Measurements from ENCODE around the gene RPS5.
"Not testable (repeated sequence)": the region's sequence is repeated elsewhere in the genome, so short reads cannot be mapped to it uniquely, and the experiment has no call there.

RPS5 gene

DNA sequence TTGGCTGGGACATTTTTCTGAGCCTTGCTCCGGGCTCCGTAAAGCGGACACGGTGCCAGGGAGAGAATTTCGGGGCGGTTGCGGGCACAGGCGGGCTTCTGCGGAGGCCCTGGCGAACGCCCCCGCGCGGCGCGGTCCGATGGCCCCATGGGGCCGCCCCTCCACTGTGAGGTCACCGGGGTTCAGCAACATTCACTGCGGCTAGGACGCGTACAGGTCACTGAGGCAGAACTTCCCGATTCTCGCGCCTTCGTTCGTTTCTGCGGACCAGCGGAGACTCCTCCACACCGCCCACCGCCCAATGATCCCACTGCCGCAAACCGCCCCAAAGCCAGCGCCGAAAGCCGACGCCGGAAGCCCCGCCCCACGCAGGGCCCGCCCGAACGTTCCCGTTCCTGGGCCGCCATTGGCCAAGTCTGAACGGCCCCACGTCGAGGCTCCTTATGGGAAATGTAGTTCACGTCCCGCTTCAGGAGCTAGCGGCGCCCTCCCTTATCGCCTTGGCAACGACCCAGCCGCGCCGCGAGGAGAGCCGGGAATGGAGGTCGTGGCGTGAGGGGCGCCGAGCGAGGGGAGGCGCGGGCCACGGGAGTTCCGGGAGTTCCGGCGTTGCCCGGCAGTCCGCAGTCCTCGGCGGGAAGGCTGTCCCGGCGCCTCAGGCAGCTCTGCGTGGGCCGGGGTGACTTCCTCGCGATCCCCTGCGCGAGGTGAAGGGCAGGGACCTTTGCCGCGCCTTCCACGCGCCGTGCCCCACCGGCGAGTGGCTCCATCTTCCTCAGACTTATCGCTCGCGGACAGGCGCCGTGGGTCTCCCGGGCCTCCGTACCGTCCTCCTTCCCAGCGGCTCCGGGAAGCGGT is 21.3 kb downstream of the RPS5 start, which contains the start of gene ZNF584:
TSS of gene ZNF584 (plus strand) at position 498 of the 858 bp plus-strand sequence. CDS start 499 bp downstream, outside the sequence.
- DNase-seq, result peak; percentile 93

DNA sequence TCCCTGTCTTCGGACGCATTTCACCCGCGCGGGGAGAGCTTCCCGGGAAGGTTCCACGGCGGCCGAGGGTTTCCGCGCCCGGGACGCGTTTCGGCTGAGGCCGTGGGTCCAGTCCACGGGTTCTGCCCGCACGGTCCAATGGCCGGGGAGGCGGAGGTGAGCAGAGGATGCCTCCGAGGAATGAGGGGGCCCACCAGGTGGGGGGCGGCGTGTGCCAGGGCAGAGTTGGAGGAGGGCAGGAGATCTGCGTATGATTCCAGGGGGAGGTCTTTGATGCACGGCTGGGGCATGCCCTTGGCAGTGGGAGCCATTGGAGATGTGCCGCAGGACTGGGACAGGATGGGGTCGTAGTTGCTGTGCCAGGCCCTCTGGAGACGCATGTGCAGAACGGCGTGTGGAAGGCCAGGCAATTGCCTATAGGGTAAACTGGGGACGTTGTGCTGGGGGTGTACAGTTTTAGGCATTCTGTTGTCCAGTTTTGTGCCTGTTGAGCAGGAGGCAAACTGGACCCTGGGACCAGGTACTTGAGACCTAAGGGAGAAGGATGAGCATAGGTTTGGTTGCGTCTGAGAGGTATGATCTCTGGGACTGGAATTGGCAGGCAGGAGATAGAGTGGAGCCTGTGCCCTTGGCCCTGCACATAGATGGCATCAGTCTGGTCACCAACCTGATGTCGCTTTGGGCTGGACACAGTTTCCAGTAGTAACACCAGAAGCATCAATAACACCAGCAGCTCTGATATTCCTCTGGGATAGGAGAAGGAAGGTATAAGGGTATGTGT is 22.1 kb downstream of the RPS5 start:
- no peak for DNase-seq

- no peak for DNase-seq
These were observed 29.5 kb downstream of the RPS5 start for GRCh38 chr19:58416604-58417003.

- no peak for DNase-seq
These were observed 30.0 kb downstream of the RPS5 start for GRCh38 chr19:58417071-58417470.

DNA sequence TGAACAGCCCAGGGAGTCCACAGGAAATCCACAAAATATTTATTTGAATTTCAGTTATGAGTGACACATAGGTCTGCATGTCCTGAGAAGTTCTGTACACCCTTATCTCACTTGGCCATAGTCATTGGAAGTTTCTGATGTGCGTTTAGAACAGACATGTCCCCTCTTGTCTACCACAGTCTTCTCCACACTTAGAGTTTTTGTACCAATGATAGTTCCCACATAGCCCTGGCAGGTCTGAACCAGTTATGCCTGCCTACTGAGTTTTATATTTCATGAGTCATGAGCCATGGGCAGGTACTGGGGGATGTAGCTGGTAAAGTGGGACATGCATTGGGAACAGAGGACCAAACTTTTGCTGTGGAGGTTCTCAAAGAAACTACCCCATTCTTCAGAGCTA is 41.5 kb downstream of the RPS5 start:
- no peak for DNase-seq

DNA sequence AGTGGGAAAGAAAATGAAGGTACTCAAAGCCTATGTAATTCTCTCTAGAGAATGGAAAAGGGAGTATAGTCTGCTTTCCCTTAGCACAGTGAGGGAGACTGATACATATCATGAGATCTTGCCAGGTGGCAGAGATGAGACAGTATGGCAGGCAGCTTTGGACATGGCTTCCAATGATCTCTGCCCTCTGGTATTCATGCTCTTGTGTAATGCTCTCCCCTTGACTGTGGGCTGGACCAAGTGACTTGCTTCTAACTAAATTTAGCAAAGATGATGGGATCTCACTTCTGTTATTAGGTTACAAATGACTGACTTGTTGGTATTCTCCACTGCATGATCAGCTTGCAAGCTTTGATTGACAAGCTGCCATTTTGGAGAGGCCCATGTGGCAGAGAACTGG is 42.7 kb downstream of the RPS5 start:
- DNase-seq, result no peak

DNA sequence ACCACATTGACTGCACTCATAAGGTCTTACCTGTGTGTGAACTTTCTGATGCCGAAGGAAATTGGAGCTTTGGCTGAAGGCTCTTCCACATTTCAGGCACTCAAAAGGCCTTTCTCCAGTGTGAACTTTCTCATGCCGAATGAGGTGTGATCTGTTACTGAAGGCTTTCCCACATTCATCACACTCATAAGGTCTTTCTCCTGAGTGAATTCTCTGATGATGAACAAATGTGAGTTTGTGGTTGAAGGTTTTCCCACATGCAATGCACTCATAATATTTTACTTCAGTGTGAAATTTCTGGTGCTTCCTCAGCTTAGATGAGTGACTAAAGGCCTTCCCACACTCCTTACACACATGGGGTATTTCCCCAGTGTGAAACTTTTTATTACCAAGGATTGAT is 47.1 kb downstream of the RPS5 start:
- no peak for DNase-seq

DNA sequence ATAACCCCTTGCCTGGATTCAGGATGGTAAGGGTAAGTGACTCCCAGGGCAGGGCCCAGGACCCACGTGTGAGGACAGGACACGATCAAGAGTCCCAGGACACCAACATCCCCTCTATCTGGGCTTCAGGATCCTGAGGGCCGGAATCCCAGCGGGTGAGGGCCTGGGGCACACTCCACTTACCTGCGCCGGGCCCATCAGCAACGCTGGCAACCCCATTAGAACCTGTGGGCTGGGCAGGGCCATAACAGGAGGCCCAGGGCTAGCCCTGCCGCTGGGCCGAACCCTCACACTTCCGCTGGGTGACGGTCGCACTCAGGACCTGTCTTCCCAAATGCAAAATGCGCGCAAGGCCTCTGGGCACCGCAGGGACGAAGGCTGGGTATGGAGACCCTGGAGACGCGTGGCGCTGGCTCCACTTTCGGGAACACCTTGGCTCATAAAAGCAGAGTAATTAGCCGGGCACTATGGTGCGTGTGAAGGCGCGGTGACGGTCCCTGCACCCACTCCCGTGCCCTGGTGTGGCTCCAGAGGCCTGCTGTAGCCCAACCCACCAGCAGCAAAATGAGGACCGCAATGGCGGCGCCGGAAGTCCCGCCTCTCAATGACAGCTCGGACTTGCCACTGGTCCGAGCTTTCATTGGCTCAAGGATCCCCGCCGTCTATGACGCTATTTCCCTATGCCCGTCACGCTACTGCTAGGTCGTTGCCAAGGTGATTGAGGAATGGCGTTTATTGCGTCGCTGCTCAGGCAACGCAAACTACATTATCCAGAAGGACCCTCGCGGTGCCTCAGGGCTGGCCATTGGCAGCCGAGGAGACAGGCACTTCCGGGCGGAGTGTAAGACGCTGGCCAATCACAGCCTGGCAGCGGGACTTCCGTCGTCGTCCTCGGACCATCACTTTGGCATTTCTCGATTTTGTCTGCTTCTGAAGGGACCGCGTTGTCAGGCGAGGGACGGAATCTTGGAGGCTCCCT is 52.8 kb downstream of the RPS5 start, which contains the start of gene ZNF132:
TSS of gene ZNF132 (minus strand) at position 578 of the 979 bp plus-strand sequence. CDS start at position 246, 332 bp downstream.
- no peak for DNase-seq

DNA sequence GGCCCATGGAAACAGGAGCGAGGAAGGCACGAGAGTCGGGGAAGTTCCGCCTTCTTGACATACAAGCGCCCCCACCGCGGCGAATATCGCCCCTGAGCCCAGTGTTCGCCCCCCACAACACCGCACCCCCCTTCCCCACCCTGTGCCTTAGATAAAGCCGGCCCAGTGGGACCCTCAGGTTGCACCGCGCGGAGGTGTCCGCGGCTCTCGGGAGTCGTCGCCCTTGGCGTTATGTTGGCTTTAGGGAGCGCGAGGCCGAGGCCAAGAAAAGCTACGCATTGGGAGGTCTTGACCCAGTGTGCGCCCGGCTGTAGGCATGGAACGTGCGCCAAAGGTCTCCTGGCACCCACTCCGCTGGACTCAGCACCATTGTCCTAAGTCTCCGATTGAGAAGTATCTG is 53.5 kb downstream of the RPS5 start:
- DNase-seq, result no peak

- not testable (repeated sequence) for DNase-seq
These were observed 55.9 kb downstream of the RPS5 start for GRCh38 chr19:58442986-58443385.

Data from NCI-H345 (cell line).